ENCODE results near the gene SKP1. TPM values are rescaled to one million over a fixed set of nuclear protein-coding genes. Genes with fewer than 3 reads are reported as not detected.

Gene SKP1
- total RNA-seq, 1 experiment from 2014 or later: 245 TPM

GRCh38 chr5:134139891-134140469 is 36.8 kb downstream of the SKP1 start:
- H3K4me1 ChIP-seq (ENCODE audit: control insufficient read depth in 1 of 2, insufficient read depth in 2 of 2, low read length in 2 of 2): peaks cover 0 to 19% of the 10 kb centered on the region in 2 experiments; a peak in 1 of 4 replicates
- ATAC-seq: 0 out of 2 replicates have a peak, but pooled peaks have one; percentile 3
- H3K27me3 ChIP-seq (ENCODE audit: insufficient read depth, low read length): no peaks in the 10 kb centered on the region
- H3K36me3 ChIP-seq (ENCODE audit: control insufficient read depth in 1 of 2, insufficient read depth in 2 of 2, low read length in 2 of 2): peaks cover 17 to 21% of the 10 kb centered on the region in 2 experiments; a peak in 3 of 4 replicates
- RAD21 ChIA-PET (ENCODE audit: low non-redundant PET in 1 of 2, low total read pairs in 2 of 2, uncharacterized antibody in 2 of 2, unreplicated experiment in 2 of 2): interaction anchor here (1.4 to 1.6 kb wide), 3 partner anchors 98 to 100 kb away, joined by 3 to 9 read pairs (median 6); no protein-coding TSS in a partner anchor
- H3K9me2 ChIP-seq (ENCODE audit: insufficient read depth): no peaks in the 10 kb centered on the region
- no peak for TF ChIP-seq CTCF (IDR thresholded peaks at IDR 0.05 in 2 of 3, conservative IDR thresholded peaks at IDR 0.05 in 1 of 3; ENCODE audit: borderline replicate concordance in 1 of 3, insufficient read depth in 1 of 3, low read depth in 2 of 3, low read length in 2 of 3)
- no peak for TF ChIP-seq CBX3 (IDR thresholded peaks at IDR 0.05; ENCODE audit: low read depth)
- no peak for TF ChIP-seq EZH2phosphoT487 (IDR thresholded peaks at IDR 0.05; ENCODE audit: borderline replicate concordance)
- TF ChIP-seq MAX (IDR thresholded peaks at IDR 0.05): no peak
- no peak for TF ChIP-seq FOSL1 (IDR thresholded peaks at IDR 0.05; ENCODE audit: low read depth)
- TF ChIP-seq JUND (IDR thresholded peaks at IDR 0.05): no peak
- no peak for TF ChIP-seq TCF7L2 (IDR thresholded peaks at IDR 0.05; ENCODE audit: borderline replicate concordance, extremely low read depth, insufficient read depth, insufficient read length)
- no peak for TF ChIP-seq POLR2AphosphoS5 (IDR thresholded peaks at IDR 0.05; ENCODE audit: low read depth, low read length)
- no peak for TF ChIP-seq SRF (IDR thresholded peaks at IDR 0.05; ENCODE audit: low read depth)
- no peak for TF ChIP-seq ATF3 (IDR thresholded peaks at IDR 0.05)
- no peak for TF ChIP-seq CEBPB (IDR thresholded peaks at IDR 0.05; ENCODE audit: low read depth)
- TF ChIP-seq EGR1 (IDR thresholded peaks at IDR 0.05; ENCODE audit: low read depth): no peak
- no peak for TF ChIP-seq POLR2A (IDR thresholded peaks at IDR 0.05; ENCODE audit: borderline replicate concordance, extremely low read depth, insufficient read depth, insufficient read length)
- no peak for TF ChIP-seq ZNF274 (IDR thresholded peaks at IDR 0.05; ENCODE audit: low read depth, low read length)
- no peak for TF ChIP-seq RAD21 (IDR thresholded peaks at IDR 0.05; ENCODE audit: low read depth)
- TF ChIP-seq EZH2 (IDR thresholded peaks at IDR 0.05): no peak
- no peak for TF ChIP-seq SIN3A (IDR thresholded peaks at IDR 0.05; ENCODE audit: low read depth)
- TF ChIP-seq YY1 (IDR thresholded peaks at IDR 0.05; ENCODE audit: extremely low read depth, insufficient replicate concordance, low read depth, low read length): no peak
- no peak overlapping the region for H3K4me2 ChIP-seq (ENCODE audit: low read length)
- no peak overlapping the region for H3K27ac ChIP-seq (ENCODE audit: low read depth, low read length)
- intact Hi-C loops (cut with micrococcal nuclease): loop anchor here (1.0 kb wide), 1 partner anchor 101 kb away; no protein-coding TSS in a partner anchor
- BruUV-seq (replicated peaks): no TSS peak
- POLR2A ChIA-PET: no interaction called here
- no peak for DNase-seq (ENCODE audit: low read depth, low spot score)
- H3K79me2 ChIP-seq (ENCODE audit: insufficient read depth, low read length): peaks cover 21% of the 10 kb centered on the region; the same call in 1 of the 2 replicates
- H3K9me3 ChIP-seq (ENCODE audit: control insufficient read depth in 1 of 2, insufficient read depth in 1 of 2, low read depth in 1 of 2, low read length in 2 of 2): no peaks in the 10 kb centered on the region
- H3K4me3 ChIP-seq (replicated peaks in 1 of 2; ENCODE audit: low read depth in 1 of 2, low read length in 2 of 2): no peak overlapping the region
- H4K20me1 ChIP-seq (ENCODE audit: insufficient read depth): no peaks in the 10 kb centered on the region
- no peak overlapping the region for H2AFZ ChIP-seq (ENCODE audit: low read depth, low read length, poor library complexity, severe bottlenecking)
- CTCF ChIA-PET: interaction anchor here (1.0 to 6.8 kb wide), 13 partner anchors 8 to 447 kb away, joined by 3 to 91 read pairs (median 6); partner anchors contain the start of gene SKP1
- no peak overlapping the region for H3K9ac ChIP-seq (ENCODE audit: low read length)
